MCF 10A (cell line): Measurements from ENCODE around the gene IGFN1. TPM values are rescaled to one million over a fixed set of nuclear protein-coding genes. Genes with fewer than 3 reads are reported as not detected.

Experiments
- BruUV-seq: library from RNA; stranded (reverse); fragments of 400-500 nt; replicated peaks from 2 replicates; lab custom pipeline; 2021; lab: Mats Ljungman, UMichigan
- CTCF ChIA-PET: fragments of 300-600 bp; sonication (Branson Sonifier 250); formaldehyde crosslinking; extraction: SDS; loops from one replicate; lab custom pipeline; 2021; ENCODE audit warnings: antibody characterized with exemption, inconsistent platforms; lab: Yijun Ruan, JAX
- POLR2A ChIA-PET: fragments of 300-600, 350-650 bp; sonication (Branson Sonifier 250); formaldehyde crosslinking; extraction: SDS; loops from one replicate; lab custom pipeline; 2020; ENCODE audit warnings: antibody characterized with exemption, inconsistent platforms; lab: Yijun Ruan, JAX
- DNase-seq: peaks from one replicate; pipeline ENCODE4 v3.0.0-alpha.2; 2018; ENCODE audit not compliant: unreplicated experiment
- H3K27ac Mint-ChIP-seq: one replicate; pipeline ENCODE4 v1.8.0; 2022; ENCODE audit warnings: mild to moderate bottlenecking, low read depth, mixed read lengths; ENCODE audit not compliant: unreplicated experiment
- H3K27me3 Mint-ChIP-seq: one replicate; pipeline ENCODE4 v1.8.0; 2022; ENCODE audit warnings: mixed read lengths; ENCODE audit not compliant: insufficient read depth, unreplicated experiment
- H3K36me3 Mint-ChIP-seq: one replicate; pipeline ENCODE4 v1.8.0; 2022; ENCODE audit warnings: mild to moderate bottlenecking, moderate library complexity, mixed read lengths; ENCODE audit not compliant: insufficient read depth, unreplicated experiment
- H3K4me1 Mint-ChIP-seq: one replicate; pipeline ENCODE4 v1.8.0; 2022; ENCODE audit warnings: mixed read lengths; ENCODE audit not compliant: insufficient read depth, unreplicated experiment
- H3K4me3 Mint-ChIP-seq: one replicate; pipeline ENCODE4 v1.8.0; 2022; ENCODE audit warnings: mild to moderate bottlenecking, moderate library complexity, mixed read lengths; ENCODE audit not compliant: unreplicated experiment
- H3K9me3 Mint-ChIP-seq: one replicate; pipeline ENCODE4 v1.8.0; 2022; ENCODE audit warnings: mixed read lengths; ENCODE audit not compliant: unreplicated experiment
- intact Hi-C: fragments of 100-400 bp; cut with micrococcal nuclease; formaldehyde crosslinking; loops from 2 replicates; pipeline ENCODE4 v1.14.1; 2022
- total RNA-seq: library from RNA; stranded (reverse); gene quantifications from 2 replicates; pipeline ENCODE4 v1.2.3, GENCODE V29; 2022
- TF ChIP-seq, protein P1 (sequence below): fragments of 200-600 bp; IDR thresholded peaks from one replicate; pipeline ENCODE4 v1.8.0; 2022; ENCODE audit warnings: antibody characterized with exemption, mild to moderate bottlenecking; ENCODE audit not compliant: unreplicated experiment

The IGFN1 gene
- total RNA-seq, 1 experiment from 2014 or later: 0.26 TPM

DNA sequence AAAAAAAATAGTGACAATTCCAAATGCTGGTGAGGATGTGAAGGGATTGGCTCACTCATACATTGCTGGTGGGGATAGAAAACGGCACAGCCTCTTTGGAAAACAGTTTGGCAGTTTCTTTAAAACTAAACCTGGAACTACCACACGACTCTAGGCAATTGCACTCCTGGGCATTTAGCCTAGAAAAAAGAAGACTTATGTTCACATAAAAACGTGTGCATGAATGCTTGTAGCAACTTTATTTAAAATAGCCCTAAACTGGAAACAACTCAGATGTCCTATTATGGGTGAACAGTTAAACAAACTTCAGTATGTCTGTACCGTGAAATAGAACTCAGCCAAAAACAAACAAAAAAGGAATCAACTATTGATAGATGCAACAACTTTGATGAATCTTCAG is 26.9 kb upstream of the IGFN1 start:
- POLR2A ChIA-PET: interaction anchor here (0.6 to 1.4 kb wide), 5 partner anchors 9 to 399 kb away, joined by 3 to 5 read pairs (median 4); partner anchors contain the start of gene TMEM9
- Mint-ChIP-seq H3K4me3 (no peak overlapping the region), H3K27ac (no peak overlapping the region), H3K9me3 (no peaks in the 10 kb centered on the region), H3K36me3 (no peaks in the 10 kb centered on the region), H3K27me3 (no peaks in the 10 kb centered on the region), H3K4me1 (no peaks in the 10 kb centered on the region)
- intact Hi-C loops: no loop called here
- TF ChIP-seq, protein P1, sequence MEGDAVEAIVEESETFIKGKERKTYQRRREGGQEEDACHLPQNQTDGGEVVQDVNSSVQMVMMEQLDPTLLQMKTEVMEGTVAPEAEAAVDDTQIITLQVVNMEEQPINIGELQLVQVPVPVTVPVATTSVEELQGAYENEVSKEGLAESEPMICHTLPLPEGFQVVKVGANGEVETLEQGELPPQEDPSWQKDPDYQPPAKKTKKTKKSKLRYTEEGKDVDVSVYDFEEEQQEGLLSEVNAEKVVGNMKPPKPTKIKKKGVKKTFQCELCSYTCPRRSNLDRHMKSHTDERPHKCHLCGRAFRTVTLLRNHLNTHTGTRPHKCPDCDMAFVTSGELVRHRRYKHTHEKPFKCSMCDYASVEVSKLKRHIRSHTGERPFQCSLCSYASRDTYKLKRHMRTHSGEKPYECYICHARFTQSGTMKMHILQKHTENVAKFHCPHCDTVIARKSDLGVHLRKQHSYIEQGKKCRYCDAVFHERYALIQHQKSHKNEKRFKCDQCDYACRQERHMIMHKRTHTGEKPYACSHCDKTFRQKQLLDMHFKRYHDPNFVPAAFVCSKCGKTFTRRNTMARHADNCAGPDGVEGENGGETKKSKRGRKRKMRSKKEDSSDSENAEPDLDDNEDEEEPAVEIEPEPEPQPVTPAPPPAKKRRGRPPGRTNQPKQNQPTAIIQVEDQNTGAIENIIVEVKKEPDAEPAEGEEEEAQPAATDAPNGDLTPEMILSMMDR: no peak
- DNase-seq: no peak
- CTCF ChIA-PET: interaction anchor here (1.1 kb wide), 1 partner anchor 191 kb away, joined by 3 read pairs; no protein-coding TSS in a partner anchor
- no TSS peak for BruUV-seq

DNA sequence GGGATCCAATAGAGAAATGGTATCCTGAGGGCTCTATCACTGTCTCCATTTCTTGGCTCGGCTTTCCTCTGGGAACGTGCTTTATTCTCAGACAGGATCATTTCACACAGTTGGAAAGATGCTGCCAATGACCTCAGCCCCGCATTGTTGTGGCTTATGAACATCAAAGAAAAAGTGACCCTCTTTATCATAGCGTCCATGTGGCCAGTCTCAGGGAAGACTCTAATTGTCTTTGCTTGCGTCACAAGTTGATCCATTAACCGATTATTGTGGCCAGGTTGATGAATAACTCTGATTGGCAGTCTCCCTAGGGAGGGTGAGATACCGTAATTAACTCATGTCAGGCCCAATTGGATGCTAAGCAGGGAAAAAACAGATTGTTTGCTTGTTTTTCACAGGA is 26.0 kb upstream of the IGFN1 start:
- intact Hi-C loops: no loop called here
- ChIA-PET CTCF (interaction anchor here (0.8 kb wide), 2 partner anchors 148 to 240 kb away, joined by 4 to 10 read pairs; no protein-coding TSS in a partner anchor), POLR2A (interaction anchor here (0.6 to 1.2 kb wide), 2 partner anchors 10 to 29 kb away, joined by 3 read pairs; partner anchors contain the start of gene TMEM9)
- peaks cover 4% of the 10 kb centered on the region for H3K4me1 Mint-ChIP-seq
- no peaks in the 10 kb centered on the region for H3K27me3 Mint-ChIP-seq
- TF ChIP-seq, protein P1: no peak
- no peak for DNase-seq
- H3K4me3 Mint-ChIP-seq: no peak overlapping the region
- no peaks in the 10 kb centered on the region for H3K36me3 Mint-ChIP-seq
- H3K9me3 Mint-ChIP-seq: no peaks in the 10 kb centered on the region
- no peak overlapping the region for H3K27ac Mint-ChIP-seq
- no TSS peak for BruUV-seq

DNA sequence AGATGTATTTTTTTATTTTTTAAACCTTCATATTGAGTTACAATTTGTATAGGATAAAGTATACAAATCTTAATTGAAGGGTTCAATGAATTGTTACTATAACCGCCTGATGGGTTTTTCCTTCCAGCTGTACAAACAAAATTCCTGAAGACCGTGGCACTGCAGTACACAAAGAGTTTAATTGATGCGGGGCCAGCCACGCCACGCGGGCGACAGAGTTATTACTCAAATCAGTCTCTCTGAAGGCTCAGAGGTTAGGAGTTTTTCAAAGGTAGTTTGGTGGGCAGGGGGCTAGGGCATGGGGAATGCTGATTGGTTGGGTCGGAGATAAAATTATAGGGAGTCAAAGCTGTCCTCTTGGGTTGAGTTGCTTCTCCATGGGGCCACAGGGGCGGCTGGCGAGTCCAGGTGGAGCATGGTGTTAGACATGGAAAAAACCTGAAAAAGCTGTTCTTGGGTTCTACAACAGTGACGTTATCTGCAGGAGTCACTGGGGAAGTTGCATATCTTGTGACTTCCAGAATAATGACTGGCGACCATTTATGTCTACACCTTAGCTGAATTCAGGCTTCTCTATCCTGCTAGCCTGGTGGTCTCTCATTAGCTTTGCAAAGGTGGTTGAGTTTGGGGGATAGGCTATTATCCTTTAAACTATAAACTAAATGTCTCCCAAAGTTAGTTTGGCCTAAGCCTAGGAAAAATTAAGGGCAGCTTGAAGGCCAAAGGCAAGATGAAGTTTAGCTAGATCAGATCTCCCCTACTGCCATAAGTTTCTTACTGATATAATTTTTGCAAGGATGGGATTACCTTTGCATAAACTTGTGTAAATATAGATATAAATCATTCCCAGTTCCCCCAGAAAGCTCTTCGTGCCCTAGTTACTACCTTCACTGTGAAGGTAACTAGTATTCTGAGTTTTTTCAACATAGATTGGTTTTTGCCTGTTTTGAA is 23.3 kb upstream of the IGFN1 start:
- H3K36me3 Mint-ChIP-seq: no peaks in the 10 kb centered on the region
- no peaks in the 10 kb centered on the region for H3K27me3 Mint-ChIP-seq
- POLR2A ChIA-PET: interaction anchor here (0.7 to 1.6 kb wide), 3 partner anchors 10 to 612 kb away, joined by 3 to 8 read pairs (median 5); partner anchors contain the start of gene TMEM9
- H3K4me3 Mint-ChIP-seq: no peak overlapping the region
- TF ChIP-seq, protein P1: no peak
- no peaks in the 10 kb centered on the region for H3K9me3 Mint-ChIP-seq
- CTCF ChIA-PET: interaction anchor here (0.7 to 5.1 kb wide), 10 partner anchors 9 to 364 kb away, joined by 3 to 25 read pairs (median 3); partner anchors contain the start of gene TMEM9
- DNase-seq: no peak
- BruUV-seq: no TSS peak
- peaks cover 15% of the 10 kb centered on the region for H3K4me1 Mint-ChIP-seq
- intact Hi-C loops: no loop called here
- H3K27ac Mint-ChIP-seq: no peak overlapping the region

DNA sequence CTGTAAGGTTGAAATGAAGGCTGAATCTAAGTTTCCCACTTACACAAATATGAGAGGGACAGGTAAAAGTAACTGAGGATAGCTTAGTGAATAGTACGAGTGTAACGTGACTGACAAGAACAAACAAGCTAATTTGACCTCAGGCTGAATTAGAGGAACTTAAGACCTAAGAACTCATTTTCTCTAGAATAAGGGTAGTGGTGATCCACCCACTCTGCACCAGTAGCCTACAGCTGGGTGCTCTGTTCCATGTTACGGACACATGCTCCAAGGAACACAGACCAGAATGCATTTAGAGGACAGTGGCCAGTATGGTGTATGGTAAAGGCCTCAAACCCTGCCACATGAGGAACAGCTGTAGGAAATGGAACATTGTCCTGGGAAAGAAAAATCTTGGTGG is 21.4 kb upstream of the IGFN1 start:
- H3K27me3 Mint-ChIP-seq: no peaks in the 10 kb centered on the region
- H3K9me3 Mint-ChIP-seq: no peaks in the 10 kb centered on the region
- H3K4me3 Mint-ChIP-seq: no peak overlapping the region
- no peak for DNase-seq
- no peak overlapping the region for H3K27ac Mint-ChIP-seq
- CTCF ChIA-PET: interaction anchor here (0.6 to 5.1 kb wide), 14 partner anchors 10 to 624 kb away, joined by 3 to 25 read pairs (median 5); partner anchors contain the start of gene TMEM9
- TF ChIP-seq, protein P1: no peak
- H3K4me1 Mint-ChIP-seq: peaks cover 20% of the 10 kb centered on the region
- no peaks in the 10 kb centered on the region for H3K36me3 Mint-ChIP-seq
- POLR2A ChIA-PET: interaction anchor here (0.7 to 5.2 kb wide), 8 partner anchors 10 to 334 kb away, joined by 3 to 40 read pairs (median 5); partner anchors contain the start of gene TMEM9
- no TSS peak for BruUV-seq
- intact Hi-C loops: no loop called here
